SKM-1 treated with dmso at 0.1 percent for 144 hours (cell line): ENCODE measurements around the gene GPR61.

ENCODE experiments used
- DNase-seq: peaks from one replicate; lab custom pipeline; 2025; ENCODE audit not compliant: unreplicated experiment; lab: John Stamatoyannopoulos, UW

The GPR61 gene, protein sequence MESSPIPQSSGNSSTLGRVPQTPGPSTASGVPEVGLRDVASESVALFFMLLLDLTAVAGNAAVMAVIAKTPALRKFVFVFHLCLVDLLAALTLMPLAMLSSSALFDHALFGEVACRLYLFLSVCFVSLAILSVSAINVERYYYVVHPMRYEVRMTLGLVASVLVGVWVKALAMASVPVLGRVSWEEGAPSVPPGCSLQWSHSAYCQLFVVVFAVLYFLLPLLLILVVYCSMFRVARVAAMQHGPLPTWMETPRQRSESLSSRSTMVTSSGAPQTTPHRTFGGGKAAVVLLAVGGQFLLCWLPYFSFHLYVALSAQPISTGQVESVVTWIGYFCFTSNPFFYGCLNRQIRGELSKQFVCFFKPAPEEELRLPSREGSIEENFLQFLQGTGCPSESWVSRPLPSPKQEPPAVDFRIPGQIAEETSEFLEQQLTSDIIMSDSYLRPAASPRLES

DNA sequence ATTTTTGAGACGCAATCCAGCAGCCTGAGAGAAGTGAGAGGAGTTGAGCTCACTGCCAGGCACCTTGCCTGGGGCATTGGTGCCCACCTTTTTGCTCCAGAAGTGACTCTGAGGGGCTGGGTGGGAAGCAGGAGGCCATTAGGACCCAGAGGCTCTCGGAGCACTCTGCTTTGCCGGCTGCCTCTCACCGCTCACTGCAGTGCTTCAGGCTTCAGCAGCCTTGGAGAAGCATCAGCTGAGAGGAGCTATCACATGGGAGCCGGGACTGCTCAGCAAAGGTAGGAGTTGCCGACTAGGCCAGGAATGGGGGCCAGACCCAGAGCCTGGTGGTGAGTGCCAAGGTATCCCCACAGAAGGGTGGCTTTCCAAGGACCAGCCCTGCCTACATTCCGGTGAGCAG lies at the start of gene GPR61:
Gene GPR61 (plus strand): TSS at position 197 of the 400 bp plus-strand sequence. CDS start 3,151 bp downstream, outside the sequence.
- no peak for DNase-seq

DNA sequence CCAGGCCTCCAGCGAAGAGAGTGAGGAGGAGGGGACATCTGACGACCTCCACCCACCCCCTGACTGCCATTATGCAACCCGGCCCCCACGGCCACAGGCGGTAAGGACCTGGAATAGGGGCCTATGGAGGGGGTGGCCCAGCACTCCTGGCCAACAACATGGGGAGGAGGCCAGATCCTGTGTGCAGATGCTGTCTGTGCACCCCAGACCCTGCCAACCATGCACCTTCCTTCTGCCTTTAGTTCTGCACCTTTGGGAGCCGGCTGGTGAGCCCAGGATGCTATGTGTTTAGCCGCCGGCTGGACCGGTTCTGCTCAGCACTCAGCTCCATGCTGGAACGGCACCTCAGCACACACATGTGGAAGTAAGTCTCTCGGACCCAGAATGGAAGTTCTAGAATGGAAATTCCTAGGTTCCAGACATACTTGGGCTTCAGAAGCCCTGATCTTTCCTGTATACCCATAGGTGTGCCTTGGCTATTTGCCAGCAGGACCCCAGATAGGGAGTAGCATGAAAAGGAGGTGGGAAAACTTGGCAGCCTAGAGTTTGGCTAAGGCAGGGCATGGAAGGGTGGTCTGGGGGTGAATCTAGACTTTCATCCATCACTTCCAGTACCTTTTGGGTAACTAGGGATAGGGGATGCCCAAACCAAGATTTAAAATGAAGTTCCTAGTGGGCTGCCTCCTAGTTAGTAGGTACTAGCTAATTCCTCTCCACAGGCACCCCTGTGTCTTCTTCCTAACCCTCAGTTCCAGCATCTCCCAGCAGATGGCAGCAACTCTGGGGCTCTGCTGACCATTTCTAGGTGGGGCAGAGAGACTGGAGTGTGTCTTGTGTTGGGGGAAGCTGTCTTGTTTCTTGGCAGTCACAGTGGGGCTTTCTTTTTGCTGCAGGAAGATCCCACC lies 49.4 kb upstream of the GPR61 start:
- DNase-seq: peak; percentile 50

DNA sequence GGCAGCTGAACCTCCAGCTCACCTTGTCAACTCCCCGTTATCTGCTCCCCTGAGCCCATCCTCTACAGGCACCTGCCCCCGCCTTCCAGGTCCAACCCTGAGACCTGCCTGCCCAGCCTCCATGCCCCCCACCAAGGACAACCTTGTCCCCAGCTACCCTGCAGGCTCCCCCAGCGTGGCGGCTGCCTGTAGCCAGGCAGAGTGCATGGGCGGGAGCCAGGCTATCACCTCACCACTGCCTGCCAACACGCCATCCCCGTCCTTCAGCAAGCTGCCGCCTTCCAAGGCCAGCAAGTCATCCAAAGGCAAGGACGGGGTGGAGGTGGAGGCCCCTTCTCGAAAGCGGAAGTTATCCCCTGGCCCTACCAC lies 48.8 kb upstream of the GPR61 start:
- no peak for DNase-seq

DNA sequence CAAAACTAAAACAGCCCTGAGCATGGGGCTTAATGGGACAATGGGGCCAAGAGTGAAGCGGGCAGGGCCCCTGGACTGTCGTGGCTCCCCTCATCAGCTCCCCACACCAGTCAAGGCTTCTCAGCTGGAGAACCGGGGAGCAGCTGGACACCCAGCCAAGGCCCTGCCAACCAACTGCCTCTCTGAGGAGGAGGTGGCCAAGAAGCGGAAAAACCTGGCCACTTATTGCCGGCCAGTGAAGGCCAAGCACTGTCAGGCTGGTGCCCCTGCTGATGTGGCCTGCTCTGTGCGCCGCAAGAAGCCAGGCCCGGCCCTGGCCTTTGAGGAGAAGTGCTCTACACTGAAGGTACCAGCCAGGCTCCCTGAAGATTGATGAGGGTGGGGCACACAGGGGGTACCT lies 48.3 kb upstream of the GPR61 start:
- no peak for DNase-seq

DNA sequence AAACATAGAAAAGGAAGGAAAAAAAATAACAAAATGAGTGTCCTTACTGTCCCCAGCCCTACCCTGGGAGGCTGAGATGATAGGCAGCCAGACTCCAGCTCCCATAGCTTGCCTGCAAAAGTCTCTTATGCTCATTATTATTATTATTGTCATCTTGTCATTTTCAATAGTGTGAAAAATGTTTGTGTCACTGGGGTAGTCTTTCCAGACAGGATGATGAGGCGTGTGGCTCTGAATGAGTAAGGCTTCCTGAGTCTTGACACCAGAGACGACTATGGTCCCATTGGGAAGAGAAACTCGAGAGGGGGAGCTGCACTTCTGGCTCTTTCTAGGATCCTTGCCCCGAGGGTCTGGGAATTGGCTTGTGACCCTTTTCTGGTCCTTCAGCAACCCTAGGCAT lies 46.9 kb upstream of the GPR61 start:
- no peak for DNase-seq

DNA sequence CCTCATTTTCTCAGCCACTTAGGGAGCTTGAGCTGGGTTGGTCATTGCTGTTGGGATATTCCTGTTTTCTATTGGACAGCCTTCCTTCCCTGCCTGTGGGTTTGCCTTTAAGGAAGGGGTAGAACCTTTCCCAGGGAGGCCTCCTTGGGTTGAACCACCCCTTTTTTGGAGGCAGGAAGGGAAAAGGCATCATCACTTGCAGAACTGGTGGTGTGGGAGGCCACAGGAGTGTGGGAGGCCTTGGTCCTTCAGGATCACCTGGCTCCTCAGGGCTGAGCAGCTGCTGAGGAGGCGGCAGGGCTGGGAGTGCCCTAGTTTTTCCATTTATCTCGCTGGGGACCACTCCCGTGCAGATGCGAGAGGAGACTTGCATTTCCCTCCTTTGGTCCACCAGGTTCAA lies 46.4 kb upstream of the GPR61 start:
- no peak for DNase-seq

DNA sequence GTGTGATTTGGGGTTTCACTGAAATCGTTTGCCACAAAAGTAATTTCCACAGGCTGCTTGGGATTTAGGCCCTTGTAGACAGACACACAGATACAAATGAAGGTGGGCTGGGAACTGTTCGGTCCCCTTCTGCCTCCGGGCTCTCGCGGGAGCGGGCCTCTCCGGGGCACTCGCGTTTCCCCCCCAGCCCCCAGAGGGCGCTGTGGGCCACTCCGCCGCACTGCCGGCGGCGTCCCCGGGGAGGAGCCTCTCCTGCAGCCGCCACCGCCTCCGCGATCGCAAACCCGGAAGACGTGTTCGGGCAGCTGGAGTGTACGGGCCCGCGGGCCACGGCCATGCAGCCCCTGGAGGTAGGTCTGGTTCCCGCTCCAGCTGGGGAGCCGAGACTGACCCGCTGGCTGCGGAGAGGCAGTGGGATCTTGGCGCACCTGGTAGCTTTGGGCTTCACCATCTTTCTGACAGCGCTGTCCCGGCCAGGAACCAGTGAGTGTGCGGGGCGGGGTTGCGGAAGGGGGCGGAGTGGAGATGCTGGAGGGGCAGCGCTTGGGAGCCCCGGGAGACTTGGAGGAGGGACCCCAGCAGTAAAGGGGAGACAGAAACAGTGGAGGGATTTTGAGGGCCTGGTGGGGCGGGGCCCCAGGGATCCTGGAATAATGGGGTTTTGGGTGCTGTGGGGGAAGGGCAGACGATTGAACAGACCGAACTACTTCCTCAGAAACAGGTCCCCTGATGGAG lies 45.7 kb upstream of the GPR61 start, which contains the start of gene CYB561D1:
Gene CYB561D1 (plus strand): TSS at position 290 of the 735 bp plus-strand sequence. CDS start 46 bp downstream, at position 336.
- peak; percentile 80 for DNase-seq

DNA sequence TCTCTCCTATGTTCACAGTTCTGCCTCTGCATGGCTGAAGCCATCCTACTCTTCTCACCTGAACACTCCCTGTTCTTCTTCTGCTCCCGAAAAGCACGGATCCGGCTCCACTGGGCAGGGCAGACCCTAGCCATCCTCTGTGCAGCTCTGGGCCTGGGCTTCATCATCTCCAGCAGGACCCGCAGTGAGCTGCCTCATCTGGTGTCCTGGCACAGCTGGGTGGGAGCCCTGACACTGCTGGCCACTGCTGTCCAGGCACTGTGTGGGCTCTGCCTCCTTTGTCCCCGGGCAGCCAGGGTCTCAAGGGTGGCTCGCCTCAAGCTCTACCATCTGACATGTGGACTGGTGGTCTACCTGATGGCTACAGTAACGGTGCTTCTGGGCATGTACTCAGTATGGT lies 43.9 kb upstream of the GPR61 start:
- no peak for DNase-seq

DNA sequence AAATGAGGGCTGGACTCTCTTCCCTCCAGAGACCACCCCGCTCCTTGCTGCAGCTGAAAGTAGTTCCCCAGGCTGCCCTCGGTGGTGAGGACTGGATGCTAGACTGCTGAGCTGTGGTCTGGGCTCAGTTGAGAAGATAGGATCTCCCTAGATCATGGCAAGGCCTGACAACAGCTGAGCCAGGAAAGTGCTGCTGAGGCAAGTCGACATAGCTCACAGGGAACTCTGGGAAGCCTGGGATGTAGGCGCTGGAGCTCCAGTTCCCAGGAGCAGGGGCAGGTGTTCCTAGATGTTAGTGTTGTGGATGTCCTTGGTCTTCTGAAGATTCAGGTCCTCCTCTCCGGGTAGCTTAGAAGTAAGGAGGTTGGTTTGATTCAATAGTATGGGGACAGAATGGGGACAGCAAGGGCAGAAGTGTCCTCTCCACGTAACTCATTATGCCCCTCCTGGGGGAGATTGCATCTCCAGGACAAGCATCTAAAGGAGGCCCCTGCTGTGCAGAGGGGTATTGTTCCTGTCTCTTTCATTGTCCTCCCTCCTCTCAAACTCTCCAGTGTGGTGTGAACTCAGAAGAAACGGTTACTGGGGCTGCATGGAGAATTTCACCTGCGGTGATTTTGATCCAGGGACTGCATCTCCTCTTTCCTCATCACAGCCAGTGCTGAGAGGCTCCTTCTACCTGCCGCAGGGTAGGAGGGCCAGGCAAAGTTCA lies 42.1 kb upstream of the GPR61 start:
- no peak for DNase-seq

DNA sequence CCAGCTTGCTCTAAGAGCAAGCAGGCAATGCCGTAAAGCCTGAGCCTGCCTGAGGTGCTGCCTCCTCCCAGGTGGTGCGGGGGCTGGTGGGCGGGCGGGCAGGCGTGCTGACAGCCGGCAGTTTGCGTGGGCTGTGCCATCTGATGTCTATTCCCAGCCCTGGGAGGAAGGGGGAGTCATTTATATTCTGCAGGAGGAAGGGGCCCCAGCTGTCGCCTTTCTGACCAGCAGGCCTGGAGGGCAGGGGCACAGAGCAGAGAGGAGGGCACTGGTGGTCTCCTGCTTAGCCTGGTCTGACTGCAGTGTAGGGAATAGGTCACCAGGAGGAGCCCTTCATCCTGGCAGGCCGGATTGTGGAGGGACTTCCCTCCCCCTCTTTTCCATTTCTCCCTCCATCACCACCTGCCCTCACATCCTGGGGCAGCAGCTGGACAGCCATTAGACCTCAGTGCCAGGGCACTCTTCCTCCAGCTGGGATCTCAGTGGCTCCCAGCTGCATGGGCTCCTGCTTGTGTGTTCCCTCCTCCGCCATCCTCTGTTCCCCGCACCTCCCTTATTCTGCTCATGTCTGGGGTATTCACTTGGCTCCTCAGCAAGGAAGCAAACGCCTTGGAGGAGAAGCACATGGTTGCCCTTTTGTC lies 41.4 kb upstream of the GPR61 start:
- no peak for DNase-seq

DNA sequence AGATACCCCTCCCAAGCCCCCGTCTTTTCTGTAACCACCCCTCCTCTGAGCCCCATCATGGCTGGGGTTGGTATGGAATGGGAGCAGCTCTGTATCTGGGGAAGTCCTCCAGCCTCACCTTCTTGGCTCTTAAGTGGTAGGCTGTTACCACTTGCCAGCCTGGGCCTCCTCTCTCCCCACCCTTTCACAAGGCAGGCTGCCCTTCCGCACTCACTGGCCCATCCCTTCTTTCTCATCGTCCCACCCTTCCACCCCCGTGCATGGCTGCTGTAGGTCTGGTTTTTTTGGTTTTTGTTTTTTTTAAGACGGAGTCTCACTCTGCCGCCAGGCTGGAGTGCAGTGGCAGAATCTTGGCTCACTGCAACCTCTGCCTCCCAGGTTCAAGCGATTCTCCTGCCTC lies 40.6 kb upstream of the GPR61 start:
- DNase-seq: no peak

DNA sequence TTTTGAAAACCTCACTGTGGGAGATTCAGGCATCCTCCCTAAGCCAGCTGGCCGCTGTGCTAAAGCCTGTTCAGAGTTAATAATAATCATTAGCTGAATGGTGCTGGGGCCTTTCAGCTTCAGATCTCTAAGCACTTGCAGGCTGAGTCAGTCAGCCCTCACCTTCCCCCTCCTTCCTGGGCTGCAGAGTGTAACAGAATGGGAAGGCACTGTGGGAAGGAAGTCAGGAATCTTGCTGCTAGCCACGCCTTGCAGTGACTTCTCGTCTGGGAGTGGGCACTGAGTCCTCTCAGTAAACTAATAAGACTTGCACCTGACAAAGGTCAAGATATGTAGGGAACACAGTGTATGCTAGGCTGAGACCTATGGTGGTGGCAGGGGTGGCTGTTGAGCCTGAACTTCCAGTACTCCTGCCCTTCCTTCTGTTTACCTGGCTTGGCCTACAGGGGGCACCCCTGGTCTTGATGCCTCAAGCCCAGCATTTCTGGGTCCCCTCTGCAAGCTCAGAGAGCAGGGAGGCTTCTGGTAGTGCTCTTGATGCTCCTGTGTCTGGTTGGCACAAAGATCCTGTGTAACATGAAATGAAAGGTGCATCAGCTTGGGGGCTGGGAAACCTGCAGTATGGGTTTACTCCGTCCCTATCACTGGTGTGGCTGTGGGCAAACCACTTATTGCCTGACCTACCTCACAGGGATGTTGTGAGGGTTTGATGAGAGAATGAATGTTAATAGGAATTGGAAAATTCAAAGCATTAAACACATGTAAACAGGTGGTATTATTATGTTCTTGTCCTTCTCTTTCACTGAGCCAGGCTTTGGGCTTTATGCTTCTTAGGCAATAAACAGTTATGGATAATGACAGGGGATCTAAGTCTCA lies 39.8 kb upstream of the GPR61 start:
- peak; percentile 41 for DNase-seq

DNA sequence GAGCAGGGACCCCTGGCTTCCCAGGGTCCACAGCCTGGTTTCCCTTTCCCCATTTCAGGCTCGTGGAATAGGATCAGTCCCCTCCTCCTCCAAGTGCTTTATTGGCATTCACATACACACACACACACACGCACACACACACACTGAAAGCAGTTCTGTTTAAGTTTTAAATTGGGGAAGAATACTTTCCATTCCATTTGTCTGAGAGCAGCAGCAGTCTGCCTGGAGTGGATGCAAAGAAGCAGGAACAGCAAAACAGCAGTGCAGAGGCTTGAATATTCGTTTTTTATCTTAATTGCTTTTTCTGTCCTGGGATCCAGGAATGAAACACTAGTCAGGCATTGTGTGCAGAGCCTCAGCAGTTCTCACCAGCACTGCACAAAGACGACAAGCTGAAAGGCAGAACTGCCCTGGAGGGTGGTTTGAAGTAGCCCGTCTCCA lies 38.7 kb upstream of the GPR61 start:
- DNase-seq: no peak

DNA sequence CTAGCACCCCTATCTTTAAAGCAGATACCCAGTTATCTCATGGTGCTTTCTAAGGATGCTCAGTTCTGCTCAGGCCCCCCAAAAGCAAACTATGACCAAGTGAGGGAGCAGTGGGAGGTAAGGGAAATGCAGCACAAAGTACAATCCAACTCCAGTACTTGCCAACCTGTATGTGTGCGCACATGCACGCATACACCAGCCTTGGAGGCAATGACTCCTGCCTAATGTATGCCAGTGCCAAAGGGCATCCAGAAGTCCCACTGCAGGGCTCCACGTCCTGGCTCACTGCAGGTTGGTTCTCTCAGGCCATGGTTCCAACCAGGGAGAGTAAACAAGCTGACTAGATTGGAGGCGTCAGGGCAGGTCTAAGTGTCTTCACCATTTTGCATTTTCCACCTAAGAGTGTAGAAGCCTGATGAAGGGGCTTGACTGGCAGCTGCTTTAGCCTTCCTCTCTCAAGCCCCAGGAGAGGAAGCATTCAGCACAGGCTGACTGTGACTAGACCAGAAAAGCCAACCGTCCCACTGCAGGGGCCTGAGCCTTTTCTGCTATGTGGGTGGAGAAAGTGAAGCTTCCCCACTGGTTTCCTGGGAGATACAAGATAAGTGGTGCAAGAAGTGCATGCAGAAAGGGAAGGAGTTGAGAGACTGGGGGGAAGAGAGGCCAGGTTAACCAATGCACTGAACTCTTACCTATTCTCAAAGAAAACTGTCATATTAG lies 37.9 kb upstream of the GPR61 start:
- DNase-seq: peak; percentile 73

DNA sequence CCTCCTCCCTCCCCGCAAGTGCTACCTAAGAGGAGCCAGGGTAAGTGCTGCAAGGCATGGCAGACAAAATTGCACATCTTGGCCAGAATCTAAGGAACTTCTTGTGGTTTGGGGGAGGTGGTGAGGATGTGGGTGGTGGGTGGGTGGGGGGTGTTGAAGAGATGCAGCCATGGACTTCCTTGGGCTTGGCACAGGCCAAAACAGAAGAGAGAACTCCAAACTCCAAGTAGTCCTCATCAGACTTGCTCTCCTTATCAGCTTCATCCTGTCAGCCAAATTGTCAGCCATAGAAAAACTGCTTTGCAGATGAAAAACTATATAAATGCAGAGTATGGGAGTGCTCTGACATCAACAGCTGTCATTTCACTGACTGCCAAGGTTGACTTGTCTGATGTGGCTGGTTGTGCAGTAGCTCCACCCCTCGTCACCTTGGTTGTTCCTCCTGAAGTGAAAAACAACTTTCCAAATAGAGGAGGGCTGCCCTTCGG lies 37.3 kb upstream of the GPR61 start:
- DNase-seq: no peak

DNA sequence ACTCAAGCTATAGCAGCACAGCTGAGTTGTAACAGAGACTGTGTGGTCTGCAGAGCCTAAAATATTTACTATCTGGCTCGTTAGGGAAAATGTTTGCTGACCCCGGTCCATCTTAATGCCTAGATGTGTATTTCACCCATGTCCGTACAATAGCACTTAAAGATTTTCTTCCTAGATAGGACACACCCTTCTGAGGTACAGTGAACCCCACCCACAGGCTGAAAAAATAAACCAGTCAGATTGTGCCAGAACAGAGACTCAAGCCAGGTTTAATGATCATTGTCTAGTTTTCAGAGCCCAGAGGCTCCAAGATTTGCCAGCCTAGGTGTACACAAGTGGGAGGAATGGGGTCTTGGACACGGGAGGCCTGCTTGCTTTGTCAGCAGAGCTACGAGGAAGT lies 35.7 kb upstream of the GPR61 start:
- DNase-seq: no peak

DNA sequence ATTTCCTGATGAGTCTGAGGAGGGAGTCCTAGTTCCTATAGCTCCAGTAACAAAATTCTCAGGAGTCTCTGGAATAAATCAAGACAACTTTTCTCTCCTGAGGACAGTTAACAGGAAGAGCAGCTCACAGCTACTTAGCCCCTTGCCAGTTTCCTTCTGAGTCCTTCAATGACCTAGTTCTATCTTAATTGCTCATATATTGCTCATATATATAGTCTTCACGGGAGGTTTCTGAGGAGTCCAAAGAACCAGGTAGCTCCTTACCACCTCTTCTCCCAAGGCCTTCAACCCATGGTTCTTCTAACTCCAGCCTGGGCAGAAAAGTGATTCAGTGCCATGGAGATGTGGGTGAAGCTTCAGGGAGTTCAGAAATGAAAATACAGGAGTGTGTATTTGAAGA lies 34.7 kb upstream of the GPR61 start:
- DNase-seq: no peak
